GM19438 (cell line): ENCODE measurements around the gene DCST1.
"Not testable (repeated sequence)": the region's sequence is repeated elsewhere in the genome, so short reads cannot be mapped to it uniquely, and the experiment has no call there.

ENCODE experiments used
- ATAC-seq: cut with Tn5 transposase; IDR thresholded peaks from one replicate; pipeline ENCODE4 v1.9.1; 2021; ENCODE audit warnings: low read depth; ENCODE audit not compliant: unreplicated experiment

The DCST1 gene, protein sequence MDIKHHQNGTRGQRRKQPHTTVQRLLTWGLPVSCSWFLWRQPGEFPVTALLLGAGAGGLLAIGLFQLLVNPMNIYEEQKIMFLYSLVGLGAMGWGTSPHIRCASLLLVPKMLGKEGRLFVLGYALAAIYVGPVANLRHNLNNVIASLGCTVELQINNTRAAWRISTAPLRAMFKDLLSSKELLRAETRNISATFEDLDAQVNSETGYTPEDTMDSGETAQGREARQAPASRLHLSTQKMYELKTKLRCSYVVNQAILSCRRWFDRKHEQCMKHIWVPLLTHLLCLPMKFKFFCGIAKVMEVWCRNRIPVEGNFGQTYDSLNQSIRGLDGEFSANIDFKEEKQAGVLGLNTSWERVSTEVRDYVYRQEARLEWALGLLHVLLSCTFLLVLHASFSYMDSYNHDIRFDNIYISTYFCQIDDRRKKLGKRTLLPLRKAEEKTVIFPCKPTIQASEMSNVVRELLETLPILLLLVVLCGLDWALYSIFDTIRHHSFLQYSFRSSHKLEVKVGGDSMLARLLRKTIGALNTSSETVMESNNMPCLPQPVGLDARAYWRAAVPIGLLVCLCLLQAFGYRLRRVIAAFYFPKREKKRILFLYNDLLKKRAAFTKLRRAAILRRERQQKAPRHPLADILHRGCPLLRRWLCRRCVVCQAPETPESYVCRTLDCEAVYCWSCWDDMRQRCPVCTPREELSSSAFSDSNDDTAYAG

DNA sequence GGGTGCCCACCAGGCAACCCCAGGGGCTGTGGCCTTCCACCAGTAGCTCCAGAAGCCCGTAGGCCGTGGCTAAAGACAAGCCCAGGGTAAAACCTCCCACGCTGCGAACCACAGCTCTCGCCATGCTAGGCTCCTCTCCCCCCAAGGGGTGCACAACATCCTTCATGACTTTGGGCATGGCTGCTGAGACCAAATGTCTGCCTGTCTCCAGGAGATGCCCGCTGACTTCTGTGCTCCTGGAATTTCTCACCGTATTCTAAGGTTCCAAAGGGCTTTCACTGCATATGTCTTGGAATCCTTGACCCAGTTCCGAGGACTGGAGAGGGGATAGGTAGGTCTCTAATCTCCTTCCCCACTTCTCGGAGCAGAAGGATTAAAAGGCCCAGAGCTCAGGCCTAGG, at the start of gene DCST1, which contains the start of gene DCST2:
Gene DCST1, plus strand, starts transcription at position 301 of the 400 bp plus-strand sequence. CDS start 213 bp downstream, outside the sequence.
Gene DCST2, minus strand, starts transcription at position 258 of the 400 bp plus-strand sequence. Its CDS starts 80 bp downstream, at position 178.
- no peak for ATAC-seq

DNA sequence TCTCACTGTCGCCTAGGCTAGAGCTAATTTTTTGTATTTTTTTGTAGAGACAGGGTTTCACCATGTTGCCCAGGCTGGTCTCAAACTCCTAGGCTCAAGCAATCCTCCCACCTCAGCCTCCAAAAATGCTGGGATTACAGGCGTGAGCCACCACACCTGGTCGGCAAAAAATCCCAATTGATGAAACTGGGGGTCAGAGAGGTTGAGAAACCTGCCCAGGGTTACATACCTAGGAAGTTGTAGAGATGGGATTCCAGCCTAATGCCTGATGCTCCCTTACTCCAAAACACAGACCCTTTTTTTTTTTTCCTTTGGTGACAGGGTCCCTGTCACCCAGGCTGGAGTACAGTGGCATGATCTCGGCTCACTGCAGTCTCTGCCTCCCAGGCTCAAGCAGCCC, 46.9 kb upstream of the DCST1 start:
- ATAC-seq = not testable (repeated sequence)

DNA sequence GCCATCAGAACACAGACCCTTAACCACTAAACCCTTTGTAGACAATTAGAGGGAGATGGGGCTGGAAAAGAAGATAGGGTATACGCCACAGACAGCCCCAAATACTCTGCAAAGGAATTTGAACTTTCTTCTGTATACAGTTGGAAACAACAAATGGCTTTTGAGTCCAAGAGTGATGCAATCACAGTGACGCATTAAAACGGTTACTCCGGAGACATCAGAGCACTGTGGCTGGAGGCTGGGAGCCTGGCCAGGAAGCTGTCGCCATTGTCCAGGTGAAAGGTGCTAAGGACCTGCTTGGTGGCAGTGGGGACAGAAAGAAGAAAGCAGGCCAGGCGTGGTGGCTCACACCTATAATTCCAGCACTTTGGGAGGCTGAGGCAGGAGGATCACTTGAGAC, 46.3 kb upstream of the DCST1 start:
- no peak for ATAC-seq

DNA sequence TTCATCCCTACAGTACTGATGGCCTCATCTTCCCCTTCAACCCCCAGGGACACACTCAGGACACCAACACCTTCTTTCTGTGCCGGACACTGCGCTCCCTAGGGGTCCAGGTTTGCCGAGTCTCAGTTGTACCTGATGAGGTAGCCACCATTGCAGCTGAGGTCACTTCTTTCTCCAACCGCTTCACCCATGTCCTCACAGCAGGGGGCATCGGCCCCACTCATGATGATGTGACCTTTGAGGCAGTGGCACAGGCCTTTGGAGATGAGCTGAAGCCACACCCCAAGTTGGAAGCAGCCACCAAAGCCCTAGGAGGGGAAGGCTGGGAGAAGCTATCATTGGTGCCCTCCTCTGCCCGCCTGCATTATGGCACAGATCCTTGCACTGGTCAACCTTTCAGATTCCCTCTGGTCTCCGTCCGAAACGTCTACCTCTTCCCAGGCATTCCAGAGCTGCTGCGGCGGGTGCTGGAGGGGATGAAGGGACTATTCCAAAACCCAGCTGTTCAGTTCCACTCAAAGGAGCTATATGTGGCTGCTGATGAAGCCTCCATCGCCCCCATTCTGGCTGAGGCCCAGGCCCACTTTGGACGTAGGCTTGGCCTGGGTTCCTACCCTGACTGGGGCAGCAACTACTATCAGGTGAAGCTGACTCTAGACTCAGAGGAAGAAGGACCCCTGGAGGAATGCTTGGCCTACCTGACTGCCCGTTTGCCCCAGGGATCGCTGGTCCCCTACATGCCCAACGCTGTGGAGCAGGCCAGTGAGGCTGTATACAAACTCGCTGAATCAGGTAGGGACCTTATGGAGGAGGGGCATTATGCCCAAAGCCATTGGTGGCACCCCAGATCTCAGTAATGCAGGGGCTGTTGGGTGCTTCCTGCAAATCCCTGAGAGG, 45.3 kb upstream of the DCST1 start:
- no peak for ATAC-seq

GRCh38 chr1:154989195-154989860, 44.3 kb upstream of the DCST1 start:
- no peak for ATAC-seq

DNA sequence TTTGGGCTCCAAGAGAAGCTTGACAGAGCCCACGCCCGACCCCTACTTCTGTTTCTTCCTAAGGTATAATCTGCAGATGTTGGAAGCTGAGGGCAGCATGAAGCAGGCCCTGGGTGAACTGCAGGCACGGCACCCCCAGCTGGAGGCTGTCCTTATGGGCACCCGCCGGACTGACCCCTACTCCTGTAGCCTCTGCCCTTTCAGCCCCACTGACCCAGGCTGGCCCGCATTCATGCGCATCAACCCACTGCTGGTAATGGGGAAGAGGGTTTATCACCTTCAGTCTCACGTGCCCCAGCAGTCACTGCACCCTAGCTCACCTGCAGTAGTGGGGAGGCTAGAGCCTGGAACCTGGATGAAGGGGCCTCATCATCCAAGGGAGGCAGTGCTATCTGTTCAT, 43.3 kb upstream of the DCST1 start:
- no peak for ATAC-seq

DNA sequence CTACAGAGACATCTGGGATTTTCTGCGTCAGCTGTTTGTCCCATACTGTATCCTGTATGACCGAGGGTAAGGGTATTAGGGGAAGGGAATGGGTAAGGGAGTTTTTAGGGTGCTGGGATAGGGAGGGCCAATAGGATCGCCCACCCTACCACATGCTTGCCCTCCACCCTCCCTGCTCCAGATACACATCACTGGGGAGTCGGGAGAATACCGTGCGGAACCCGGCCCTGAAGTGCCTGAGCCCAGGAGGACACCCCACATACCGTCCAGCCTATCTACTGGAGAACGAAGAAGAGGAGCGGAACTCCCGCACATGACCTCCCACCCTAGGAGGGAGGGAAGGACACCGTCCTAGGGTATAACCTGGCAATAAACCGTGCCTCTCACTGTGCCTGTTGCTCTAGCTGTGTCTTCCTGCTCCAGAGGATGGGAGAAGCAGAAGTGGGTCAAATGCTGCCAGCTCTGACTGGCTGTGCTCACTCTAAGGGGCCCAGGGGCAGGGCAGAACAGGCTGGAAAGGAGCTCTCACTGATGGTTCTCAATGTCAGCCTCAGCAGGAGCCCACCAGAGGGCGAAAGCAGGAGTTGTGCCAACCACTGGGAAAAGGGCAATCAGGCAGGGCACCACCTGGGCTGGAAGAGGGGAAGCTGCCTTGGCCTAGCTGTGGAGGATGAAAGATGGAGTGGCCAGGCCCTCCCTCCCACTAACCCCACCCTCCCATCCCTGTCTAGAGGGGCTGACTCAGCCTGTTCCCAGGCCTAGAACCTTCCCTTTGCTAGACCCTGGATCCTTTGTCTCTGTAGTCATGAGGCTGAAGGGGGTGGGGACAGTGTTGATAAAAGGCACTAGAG, 40.7 kb upstream of the DCST1 start:
- ATAC-seq = no peak

DNA sequence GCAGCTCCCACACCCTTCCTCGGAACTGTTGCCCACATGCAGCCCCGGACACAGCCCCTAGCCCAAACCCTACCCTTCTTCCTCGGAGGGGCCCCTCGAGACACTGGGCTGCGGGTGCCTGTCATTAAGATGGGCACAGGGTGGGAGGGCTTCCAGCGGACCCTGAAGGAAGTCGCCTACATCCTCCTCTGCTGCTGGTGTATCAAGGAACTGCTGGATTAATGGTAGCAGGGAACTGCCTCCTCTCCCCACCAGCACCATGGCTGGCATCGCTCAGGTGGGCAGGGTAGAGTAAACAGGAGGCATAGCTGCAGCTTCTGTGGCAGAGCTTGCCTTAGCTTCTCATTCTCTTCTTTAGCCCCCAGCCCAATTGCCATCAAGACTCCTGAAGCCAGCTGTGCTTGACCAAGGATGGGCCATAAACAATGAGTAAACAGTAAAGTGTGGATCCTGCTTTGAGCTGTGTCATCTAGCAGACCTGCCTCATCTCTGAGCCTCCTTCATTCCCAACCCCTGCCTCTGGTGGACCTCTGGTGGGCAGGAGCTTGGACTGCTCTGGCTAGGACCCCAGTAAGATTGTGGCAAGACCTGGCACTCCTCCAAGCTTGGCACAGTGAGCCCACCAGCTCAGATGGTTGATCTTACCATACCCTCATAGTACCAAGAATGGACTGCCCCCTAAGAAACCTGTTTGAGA, 39.9 kb upstream of the DCST1 start, which contains the start of gene LENEP:
Gene LENEP, plus strand, starts transcription at position 15 of the 697 bp plus-strand sequence. Its CDS starts 22 bp downstream, at position 37.
- ATAC-seq = no peak

DNA sequence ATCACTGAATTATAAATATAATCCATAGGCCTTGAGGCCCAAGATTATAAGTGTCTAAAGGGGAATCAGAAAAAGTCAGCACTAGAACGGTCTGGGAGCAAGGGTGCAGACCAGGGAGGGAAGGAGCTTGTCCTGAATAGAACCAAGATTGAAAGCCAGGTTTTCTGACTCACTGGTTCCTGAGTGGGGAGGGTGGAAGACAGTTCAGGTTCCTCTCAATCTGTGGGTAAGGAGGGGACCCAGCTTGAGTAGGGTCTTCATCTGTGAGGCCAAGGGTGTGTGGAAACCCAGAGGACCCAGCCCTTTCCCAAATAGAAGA, 39.4 kb upstream of the DCST1 start:
- ATAC-seq = no peak

- no peak for ATAC-seq
These were observed 39.0 kb upstream of the DCST1 start for GRCh38 chr1:154994591-154994990.

DNA sequence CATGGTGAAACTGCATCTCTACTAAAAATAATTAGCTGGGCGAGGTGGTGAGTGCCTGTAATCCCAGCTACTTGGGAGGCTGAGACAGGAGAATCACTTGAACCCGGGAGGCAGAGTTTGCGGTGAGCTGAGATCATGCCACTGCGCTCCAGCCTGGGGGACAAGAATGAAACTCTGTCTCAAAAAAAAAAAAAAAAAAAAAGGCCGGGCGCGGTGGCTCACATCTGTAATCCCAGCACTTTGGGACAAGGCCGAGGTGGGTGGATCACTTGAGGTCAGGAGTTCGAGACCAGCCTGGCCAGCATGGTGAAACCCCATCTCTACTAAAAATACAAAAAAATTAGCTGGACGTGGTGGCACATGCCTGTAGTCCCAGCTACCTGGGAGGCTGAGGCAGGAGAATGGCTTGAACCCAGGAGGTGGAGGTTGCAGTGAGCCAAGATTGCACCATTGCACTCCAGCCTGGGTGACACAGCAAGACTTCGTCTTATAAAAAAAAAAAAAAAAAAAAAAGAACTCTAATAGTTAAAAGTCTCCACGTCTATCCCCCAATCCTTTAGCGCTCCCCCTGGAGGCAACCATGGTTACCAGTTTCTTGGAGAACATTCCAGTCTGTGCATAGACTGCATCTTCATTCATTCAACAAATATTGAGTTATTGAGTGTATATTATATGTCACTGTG, 38.2 kb upstream of the DCST1 start:
- not testable (repeated sequence) for ATAC-seq

- ATAC-seq = no peak
These were observed 36.5 kb upstream of the DCST1 start for GRCh38 chr1:154996966-154997701.

DNA sequence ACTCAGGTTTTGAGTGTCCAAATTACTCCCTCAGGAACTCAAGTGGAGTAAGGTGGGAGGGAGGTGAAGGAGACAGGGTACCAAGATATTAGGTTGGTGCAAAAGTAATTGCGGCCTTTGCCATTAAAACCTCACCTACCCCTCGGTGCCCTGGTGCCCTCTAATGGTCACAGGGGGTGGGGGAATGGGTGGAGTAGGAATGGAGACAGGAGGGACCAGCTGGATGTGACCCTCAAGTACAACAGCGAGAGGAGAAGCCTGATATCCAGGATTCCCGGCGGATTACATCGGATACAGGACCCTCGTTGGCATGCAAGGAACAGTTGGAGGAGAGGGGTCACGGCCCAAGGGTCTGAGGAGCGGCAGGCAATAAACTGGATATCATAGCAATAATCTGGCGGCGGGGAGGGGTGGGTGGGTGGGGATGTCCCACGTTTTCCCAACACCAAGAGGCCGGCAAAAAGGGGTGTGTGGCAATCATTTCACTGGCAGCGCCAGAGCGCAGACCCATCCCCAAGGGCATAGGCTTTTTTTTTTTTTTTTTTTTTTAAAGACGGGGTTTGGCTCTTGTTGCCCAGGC, 35.3 kb upstream of the DCST1 start:
- ATAC-seq = no peak

GRCh38 chr1:154998818-154999570, 34.6 kb upstream of the DCST1 start:
- ATAC-seq = no peak

- no peak for ATAC-seq
These were observed 33.8 kb upstream of the DCST1 start for GRCh38 chr1:154999571-155000410.

- ATAC-seq = no peak
These were observed 33.3 kb upstream of the DCST1 start for GRCh38 chr1:155000411-155000725.
